ENCODE data around the gene NAT9. TPM values are rescaled to one million over a fixed set of nuclear protein-coding genes. Genes with fewer than 3 reads are reported as not detected.

Gene NAT9
- total and polyA plus RNA-seq, 2 experiments from 2014 or later, result 29.2 to 34.8 TPM

- DNase-seq (ENCODE audit: low spot score), result no peak
- 90% methylated on average over 9 of the region's 9 CpGs for WGBS (ENCODE audit: low lambda C conversion rate, missing lambda C conversion rate)
Observed at GRCh38 chr17:74785981-74786360, 9.8 kb upstream of the NAT9 start.

GRCh38 chr17:74785096-74785980 lies 9.2 kb upstream of the NAT9 start:
- Histone ChIP-seq H3K9me3 (ENCODE audit: low read depth) (no peaks in the 10 kb centered on the region), H3K27me3 (no peaks in the 10 kb centered on the region), H3K36me3 (replicated peaks; ENCODE audit: insufficient read depth, low read depth) (no peaks in the 10 kb centered on the region), H4K20me1 (ENCODE audit: insufficient read depth, poor library complexity, severe bottlenecking) (no peaks in the 10 kb centered on the region), H3K4me2 (no peak overlapping the region), H3K27ac (no peak overlapping the region), H3K4me3 (no peak overlapping the region), H2AFZ (no peak overlapping the region), H3K9me2 (replicated peaks; ENCODE audit: insufficient read depth) (no peaks in the 10 kb centered on the region), H3K79me2 (peaks cover 5% of the 10 kb centered on the region), H3K4me1 (ENCODE audit: insufficient read depth) (no peaks in the 10 kb centered on the region)
- TF ChIP-seq CTCF (IDR thresholded peaks at IDR 0.05; ENCODE audit: poor library complexity) (no peak), EZH2phosphoT487 (IDR thresholded peaks at IDR 0.05; ENCODE audit: low read depth, severe bottlenecking, unreplicated experiment) (no peak), EZH2 (IDR thresholded peaks at IDR 0.05; ENCODE audit: borderline replicate concordance) (no peak)
- no peak for DNase-seq (ENCODE audit: low spot score)
- WGBS (ENCODE audit: low lambda C conversion rate, missing lambda C conversion rate), result 91% methylated on average over 21 of the region's 21 CpGs

More at GRCh38 chr17:74785981-74786360, 9.8 kb upstream of the NAT9 start:
- no peaks in the 10 kb centered on the region for H4K20me1 ChIP-seq (ENCODE audit: insufficient read depth, poor library complexity, severe bottlenecking)
- H3K27me3 ChIP-seq, result no peaks in the 10 kb centered on the region
- H3K4me1 ChIP-seq (ENCODE audit: insufficient read depth), result no peaks in the 10 kb centered on the region
- H3K36me3 ChIP-seq (replicated peaks; ENCODE audit: insufficient read depth, low read depth), result no peaks in the 10 kb centered on the region
- no peaks in the 10 kb centered on the region for H3K9me3 ChIP-seq (ENCODE audit: low read depth)
- H3K4me3 ChIP-seq, result no peak overlapping the region
- H3K9me2 ChIP-seq (replicated peaks; ENCODE audit: insufficient read depth), result no peaks in the 10 kb centered on the region
- TF ChIP-seq EZH2phosphoT487 (IDR thresholded peaks at IDR 0.05; ENCODE audit: low read depth, severe bottlenecking, unreplicated experiment), result no peak
- TF ChIP-seq EZH2 (IDR thresholded peaks at IDR 0.05; ENCODE audit: borderline replicate concordance), result no peak
- TF ChIP-seq CTCF (IDR thresholded peaks at IDR 0.05; ENCODE audit: poor library complexity), result no peak
- no peak overlapping the region for H2AFZ ChIP-seq
- no peak overlapping the region for H3K4me2 ChIP-seq
- H3K27ac ChIP-seq, result no peak overlapping the region
- peaks cover 5% of the 10 kb centered on the region for H3K79me2 ChIP-seq

- Histone ChIP-seq H4K20me1 (ENCODE audit: insufficient read depth, poor library complexity, severe bottlenecking) (no peaks in the 10 kb centered on the region), H3K9me3 (ENCODE audit: low read depth) (no peaks in the 10 kb centered on the region)
Observed at GRCh38 chr17:74784125-74784810, 8.1 kb upstream of the NAT9 start.

GRCh38 chr17:74782571-74782970 lies 6.4 kb upstream of the NAT9 start:
- H3K79me2 ChIP-seq, result peaks cover 13% of the 10 kb centered on the region
- H3K27ac ChIP-seq, result no peak overlapping the region
- H3K4me1 ChIP-seq (ENCODE audit: insufficient read depth), result no peaks in the 10 kb centered on the region
- no peak overlapping the region for H3K4me2 ChIP-seq
- TF ChIP-seq EZH2phosphoT487 (IDR thresholded peaks at IDR 0.05; ENCODE audit: low read depth, severe bottlenecking, unreplicated experiment) (no peak), EZH2 (IDR thresholded peaks at IDR 0.05; ENCODE audit: borderline replicate concordance) (no peak), CTCF (IDR thresholded peaks at IDR 0.05; ENCODE audit: poor library complexity) (no peak)
- no peaks in the 10 kb centered on the region for H4K20me1 ChIP-seq (ENCODE audit: insufficient read depth, poor library complexity, severe bottlenecking)
- no peaks in the 10 kb centered on the region for H3K9me2 ChIP-seq (replicated peaks; ENCODE audit: insufficient read depth)
- no peak overlapping the region for H2AFZ ChIP-seq
- H3K36me3 ChIP-seq (replicated peaks; ENCODE audit: insufficient read depth, low read depth), result no peaks in the 10 kb centered on the region
- no peaks in the 10 kb centered on the region for H3K27me3 ChIP-seq
- no peak overlapping the region for H3K4me3 ChIP-seq
- no peak for DNase-seq (ENCODE audit: low spot score)
- 96% methylated on average over 5 of the region's 5 CpGs for WGBS (ENCODE audit: low lambda C conversion rate, missing lambda C conversion rate)
- no peaks in the 10 kb centered on the region for H3K9me3 ChIP-seq (ENCODE audit: low read depth)

More at GRCh38 chr17:74784125-74784810, 8.1 kb upstream of the NAT9 start:
- no peak overlapping the region for H2AFZ ChIP-seq
- no peak for TF ChIP-seq EZH2 (IDR thresholded peaks at IDR 0.05; ENCODE audit: borderline replicate concordance)
- no peaks in the 10 kb centered on the region for H3K36me3 ChIP-seq (replicated peaks; ENCODE audit: insufficient read depth, low read depth)
- H3K27ac ChIP-seq, result no peak overlapping the region
- H3K4me1 ChIP-seq (ENCODE audit: insufficient read depth), result no peaks in the 10 kb centered on the region
- no peak overlapping the region for H3K4me2 ChIP-seq
- H3K9me2 ChIP-seq (replicated peaks; ENCODE audit: insufficient read depth), result no peaks in the 10 kb centered on the region
- peaks cover 5% of the 10 kb centered on the region for H3K79me2 ChIP-seq
- DNase-seq (ENCODE audit: low spot score), result no peak
- H3K4me3 ChIP-seq, result no peak overlapping the region
- H3K27me3 ChIP-seq, result no peaks in the 10 kb centered on the region
- WGBS (ENCODE audit: low lambda C conversion rate, missing lambda C conversion rate), result 91% methylated on average over 5 of the region's 5 CpGs
